ENCODE results near the gene SERINC2. TPM values are rescaled to one million over a fixed set of nuclear protein-coding genes. Genes with fewer than 3 reads are reported as not detected.

The SERINC2 gene
- total RNA-seq (ENCODE audit: low replicate concordance) = 1.5 and 4.4 TPM in 2 replicates

DNA sequence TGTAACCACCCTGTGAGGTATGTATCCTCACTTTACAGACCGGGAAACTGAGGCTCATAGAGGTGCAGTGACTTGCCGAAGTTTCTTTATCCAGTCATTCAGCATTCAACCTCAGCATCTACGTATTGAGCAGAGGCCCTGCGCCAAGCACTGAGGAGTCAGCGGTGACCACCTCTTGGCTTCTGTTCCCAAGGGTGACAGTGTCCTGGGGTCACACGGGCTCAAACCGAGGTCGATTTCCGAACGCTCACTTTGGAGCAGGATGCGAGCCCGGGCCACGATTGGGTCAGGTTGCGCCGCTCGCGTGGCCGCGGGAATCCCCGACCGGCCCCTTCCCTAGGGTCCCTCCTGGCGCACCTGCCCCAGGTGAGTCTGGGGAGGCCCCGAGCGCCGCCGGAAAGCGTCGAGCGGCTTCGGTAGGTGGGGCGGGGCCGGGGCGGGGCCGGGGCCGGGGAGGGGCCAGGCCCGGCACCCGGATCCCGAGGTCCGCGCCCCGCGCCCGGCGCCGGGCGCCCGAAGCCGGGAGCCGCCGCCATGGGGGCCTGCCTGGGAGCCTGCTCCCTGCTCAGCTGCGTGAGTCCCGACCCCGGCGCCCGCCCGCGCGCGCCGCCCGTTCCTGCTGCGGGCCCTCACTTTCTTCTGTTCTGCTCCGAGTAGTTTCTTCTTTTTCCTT lies at the start of gene SERINC2:
SERINC2 (plus strand) TSS at position 482 of the 673 bp plus-strand sequence; CDS start at position 535, 53 bp downstream.

DNA sequence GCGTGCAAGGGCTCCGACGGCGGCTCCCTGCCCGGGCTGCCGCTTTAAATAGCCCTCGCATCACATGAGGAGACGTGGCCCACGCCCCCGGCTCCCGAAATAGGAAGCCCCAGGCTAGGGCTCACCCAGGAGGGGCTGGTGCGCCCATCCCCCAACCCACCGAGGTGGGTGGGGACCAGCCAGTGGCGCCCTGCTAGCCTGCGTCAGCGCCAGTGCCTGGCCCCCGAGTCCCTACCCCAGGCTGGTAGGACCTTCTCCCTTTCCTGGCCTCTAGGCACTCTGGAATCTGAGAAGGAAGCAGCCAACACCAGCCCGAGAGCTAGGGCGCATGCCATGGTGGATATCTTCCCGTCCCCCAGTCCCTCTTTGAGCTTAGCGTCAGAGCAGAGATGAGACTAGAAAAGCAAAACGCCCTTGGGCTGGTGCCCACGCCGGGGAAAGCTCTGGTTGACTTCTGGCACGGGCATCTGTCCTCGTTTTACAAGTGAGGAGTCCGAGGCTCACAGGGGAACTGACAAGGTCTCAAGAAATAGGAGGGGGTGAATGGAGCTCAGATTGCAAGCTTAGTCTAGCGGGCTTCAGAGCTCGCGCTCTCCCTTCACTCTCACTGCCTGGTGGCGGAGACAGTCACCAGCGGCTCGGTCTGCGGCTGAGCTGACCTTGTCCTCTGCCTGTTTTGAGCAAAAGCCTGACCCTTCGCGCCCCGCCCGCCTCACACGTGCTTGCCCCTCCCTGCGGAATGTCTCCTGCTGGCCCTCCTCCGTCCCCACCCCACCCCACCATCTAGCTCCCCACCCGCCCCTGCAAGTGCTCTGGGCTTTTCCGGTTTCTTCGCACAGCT lies 39.7 kb upstream of the SERINC2 start, which contains the start of gene FABP3:
FABP3 (minus strand) TSS at position 21 of the 841 bp plus-strand sequence. CDS start 62 bp downstream, outside the sequence.

Other genes with a start within 250 kb of the SERINC2 start
- 0.08 TPM in 1 of 2 replicates, not detected in the other for gene NKAIN1, start 173.3 kb upstream of the SERINC2 start, total RNA-seq (ENCODE audit: low replicate concordance)
- 71.3 and 121 TPM in 2 replicates for gene SNRNP40, start 116.4 kb upstream of the SERINC2 start, total RNA-seq (ENCODE audit: low replicate concordance)
- 29.3 and 39.4 TPM in 2 replicates for gene ZCCHC17, start 116.2 kb upstream of the SERINC2 start, total RNA-seq (ENCODE audit: low replicate concordance)
- 19.1 and 79.4 TPM in 2 replicates for gene FABP3, start 40.1 kb upstream of the SERINC2 start, total RNA-seq (ENCODE audit: low replicate concordance)
- gene TINAGL1, start 163.3 kb downstream of the SERINC2 start, total RNA-seq (ENCODE audit: low replicate concordance) = 17.3 and 278 TPM in 2 replicates
- gene HCRTR1, start 204.5 kb downstream of the SERINC2 start, total RNA-seq (ENCODE audit: low replicate concordance) = under 0.01 TPM in 1 of 2 replicates, not detected in the other
- 43.3 and 77.3 TPM in 2 replicates for gene PEF1, start 231.7 kb downstream of the SERINC2 start, total RNA-seq (ENCODE audit: low replicate concordance)